Osteoblast (primary cell): ENCODE measurements around the gene SNTN. TPM values are rescaled to one million over a fixed set of nuclear protein-coding genes. Genes with fewer than 3 reads are reported as not detected.
"Not testable (repeated sequence)": the region's sequence is repeated elsewhere in the genome, so short reads cannot be mapped to it uniquely, and the experiment has no call there.

Source experiments
- DNase-seq: peaks from one replicate; pipeline ENCODE4 v3.0.0; 2011; ENCODE audit warnings: low spot score, mixed read lengths; ENCODE audit not compliant: insufficient read length; ENCODE audit errors: missing footprints
- H2AFZ ChIP-seq: 2 replicates; pipeline ENCODE4 v1.6.0; 2011; ENCODE audit warnings: mild to moderate bottlenecking, low read length
- H3K27ac ChIP-seq: 2 replicates; pipeline ENCODE4 v1.5.1; 2011; ENCODE audit warnings: mild to moderate bottlenecking, low read depth, low read length, moderate library complexity
- H3K27me3 ChIP-seq: 2 replicates; pipeline ENCODE4 v1.6.0; 2012; ENCODE audit warnings: mild to moderate bottlenecking, control low read depth, inconsistent platforms, low read length, moderate library complexity; ENCODE audit not compliant: insufficient read depth
- H3K36me3 ChIP-seq: 2 replicates; pipeline ENCODE4 v1.5.1; 2011; ENCODE audit warnings: mild to moderate bottlenecking, low read length, control low read depth, moderate library complexity; ENCODE audit not compliant: insufficient read depth
- H3K4me1 ChIP-seq: 2 replicates; pipeline ENCODE4 v1.5.1; 2011; ENCODE audit warnings: mild to moderate bottlenecking, low read length, control low read depth, moderate library complexity; ENCODE audit not compliant: insufficient read depth
- H3K4me2 ChIP-seq: 2 replicates; pipeline ENCODE4 v1.6.0; 2011; ENCODE audit warnings: mild to moderate bottlenecking, low read length; ENCODE audit not compliant: insufficient read depth
- H3K4me3 ChIP-seq: fragments of 200-600 bp; sonication (generic); 3 replicates; pipeline ENCODE4 v1.5.1; 2012; ENCODE audit warnings: mild to moderate bottlenecking, low read length, inconsistent platforms; ENCODE audit not compliant: insufficient read depth
- H3K79me2 ChIP-seq: 2 replicates; pipeline ENCODE4 v1.6.0; 2012; ENCODE audit warnings: mild to moderate bottlenecking, low read length, control low read depth, inconsistent platforms; ENCODE audit not compliant: insufficient read depth
- H3K9me3 ChIP-seq: 2 replicates; pipeline ENCODE4 v1.5.1; 2011; ENCODE audit warnings: low read depth, low read length, control low read depth
- H4K20me1 ChIP-seq: 2 replicates; pipeline ENCODE4 v1.6.0; 2012; ENCODE audit warnings: mild to moderate bottlenecking, low read length, control low read depth; ENCODE audit not compliant: insufficient read depth
- CTCF ChIP-seq: IDR thresholded peaks from 2 replicates; pipeline ENCODE4 v1.5.1; 2011; ENCODE audit warnings: mild to moderate bottlenecking, low read depth, low read length, moderate library complexity; ENCODE audit errors: extremely low read depth
- total RNA-seq: library from RNA; depleted of rRNA; stranded (reverse); fragments of >200 nt; gene quantifications from 2 replicates; pipeline ENCODE4 v1.2.3, GENCODE V29; 2012

The SNTN gene
- total RNA-seq, 1 donor, result not detected

GRCh38 chr3:63644212-63644797, 8.2 kb upstream of the SNTN start:
- Histone ChIP-seq H3K36me3 (no peaks in the 10 kb centered on the region), H3K27ac (no peak overlapping the region), H3K27me3 (peaks cover 13% of the 10 kb centered on the region), H4K20me1 (no peaks in the 10 kb centered on the region), H3K4me1 (no peaks in the 10 kb centered on the region), H3K9me3 (no peaks in the 10 kb centered on the region), H3K4me3 (no peak overlapping the region), H3K4me2 (no peak overlapping the region), H3K79me2 (no peaks in the 10 kb centered on the region), H2AFZ (no peak overlapping the region)
- no peak for TF ChIP-seq CTCF
- DNase-seq, result no peak

DNA sequence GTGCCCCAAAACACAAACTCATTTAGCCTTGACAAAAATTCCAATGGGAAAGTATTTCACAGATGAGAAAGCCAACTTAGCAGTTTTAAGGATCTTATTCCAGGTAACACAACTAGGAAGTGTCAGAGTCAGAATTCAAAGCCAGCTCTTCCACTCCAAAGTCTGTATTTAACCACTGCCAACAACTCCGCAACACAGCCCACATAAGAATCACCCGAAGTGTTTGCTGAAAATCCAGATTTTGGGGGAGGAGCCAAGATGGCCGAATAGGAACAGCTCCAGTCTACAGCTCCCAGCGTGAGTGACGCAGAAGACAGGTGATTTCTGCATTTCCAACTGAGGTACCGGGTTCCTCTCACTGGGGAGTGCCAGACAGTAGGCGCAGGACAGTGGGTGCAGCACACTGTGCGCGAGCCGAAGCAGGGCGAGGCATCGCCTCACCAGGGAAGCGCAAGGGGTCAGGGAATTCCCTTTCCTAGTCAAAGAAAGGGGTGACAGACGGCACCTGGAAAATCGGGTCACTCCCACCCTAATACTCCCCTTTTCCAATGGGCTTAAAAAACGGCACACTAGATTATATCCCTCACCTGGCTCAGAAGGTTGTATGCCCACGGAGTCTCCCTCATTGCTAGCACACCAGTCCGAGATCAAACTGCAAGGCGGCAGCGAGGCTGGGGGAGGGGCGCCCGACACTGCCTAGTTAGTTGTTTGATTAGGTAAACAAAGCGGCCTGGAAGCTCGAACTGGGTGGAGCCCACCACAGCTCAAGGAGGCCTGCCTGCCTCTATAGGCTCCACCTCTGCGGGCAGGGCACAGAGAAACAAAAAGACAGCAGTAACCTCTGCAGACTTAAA, 7.3 kb upstream of the SNTN start:
- not testable (repeated sequence) for H4K20me1 ChIP-seq, H3K79me2 ChIP-seq, H3K27ac ChIP-seq, H3K4me1 ChIP-seq, DNase-seq, H2AFZ ChIP-seq, H3K36me3 ChIP-seq, H3K9me3 ChIP-seq, H3K4me3 ChIP-seq, H3K4me2 ChIP-seq
- H3K27me3 ChIP-seq, result peaks cover 13% of the 10 kb centered on the region

DNA sequence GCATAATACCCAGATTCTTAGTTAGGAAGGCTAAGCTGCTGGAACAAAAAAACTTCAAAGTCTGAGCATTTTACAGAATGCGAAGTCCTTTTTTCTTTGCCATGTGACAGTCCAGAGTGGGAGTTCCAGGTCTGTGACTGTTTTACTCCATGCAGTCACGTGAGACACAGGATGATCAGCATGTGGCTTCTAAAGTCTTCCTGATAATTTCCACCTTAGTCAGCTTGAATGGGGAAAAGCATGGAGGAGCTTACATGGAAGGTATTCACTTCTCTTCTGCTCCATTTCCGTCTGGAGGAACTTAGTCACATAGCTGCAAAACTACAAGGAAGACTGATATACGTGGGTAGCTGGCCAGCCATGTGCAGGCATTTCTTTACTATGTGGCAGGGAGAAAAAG, 1.7 kb downstream of the SNTN start:
- no peak overlapping the region for H3K4me2 ChIP-seq
- no peaks in the 10 kb centered on the region for H3K9me3 ChIP-seq
- no peaks in the 10 kb centered on the region for H4K20me1 ChIP-seq
- no peaks in the 10 kb centered on the region for H3K27me3 ChIP-seq
- no peak for TF ChIP-seq CTCF
- H3K27ac ChIP-seq, result peak overlapping the region; percentile 88
- H2AFZ ChIP-seq, result no peak overlapping the region
- no peak overlapping the region for H3K4me3 ChIP-seq
- no peak for DNase-seq
- no peaks in the 10 kb centered on the region for H3K79me2 ChIP-seq
- H3K4me1 ChIP-seq, result peaks cover 28% of the 10 kb centered on the region
- H3K36me3 ChIP-seq, result no peaks in the 10 kb centered on the region

GRCh38 chr3:63654931-63655330, 2.5 kb downstream of the SNTN start:
- H3K27me3 ChIP-seq, result no peaks in the 10 kb centered on the region
- no peak for DNase-seq
- H3K27ac ChIP-seq, result peak overlapping the region; percentile 88
- no peak for TF ChIP-seq CTCF
- peaks cover 28% of the 10 kb centered on the region for H3K4me1 ChIP-seq
- no peaks in the 10 kb centered on the region for H3K79me2 ChIP-seq
- H3K36me3 ChIP-seq, result no peaks in the 10 kb centered on the region
- H3K9me3 ChIP-seq, result no peaks in the 10 kb centered on the region
- H4K20me1 ChIP-seq, result no peaks in the 10 kb centered on the region
- no peak overlapping the region for H3K4me3 ChIP-seq
- peak overlapping the region; percentile 15 for H3K4me2 ChIP-seq
- H2AFZ ChIP-seq, result no peak overlapping the region
